B cell (primary cell): Measurements from ENCODE around the gene FAM53B.

Experiments
- CTCF ChIP-seq: fragments of 200-600 bp; IDR thresholded peaks from one replicate; pipeline ENCODE4 v1.8.0; 2022; ENCODE audit warnings: antibody characterized with exemption, mild to moderate bottlenecking
- EZH2 ChIP-seq: IDR thresholded peaks from 2 replicates; pipeline ENCODE4 v1.6.1; 2012; ENCODE audit warnings: borderline replicate concordance, low read depth, mild to moderate bottlenecking, moderate library complexity, low read length; ENCODE audit not compliant: insufficient read depth, poor library complexity, severe bottlenecking

GRCh38 chr10:124654686-124655085 is 89.5 kb downstream of the FAM53B start:
- TF ChIP-seq EZH2 (no peak), CTCF (no peak)
